Spleen (tissue), 11 donors: ENCODE results near the gene PDXK. TPM values are rescaled to one million over a fixed set of nuclear protein-coding genes. Genes with fewer than 3 reads are reported as not detected.

Experiments
- DNase-seq: peaks from one replicate; pipeline ENCODE4 v3.0.0-alpha.2; 2020
- H3K27ac ChIP-seq, 8 donors: fragments of 200-600 bp; sonication (generic) in 7 of 8; 1 replicate in 4 of 8; 2 replicates in 4 of 8; pipeline versions ENCODE4 v1.5.0 to v1.8.0; 2016 to 2021; ENCODE audit warnings: inconsistent platforms in 4 of 8, mild to moderate bottlenecking in 4 of 8, moderate library complexity in 1 of 8
- H3K27me3 ChIP-seq, 7 donors: fragments of 200-600 bp; sonication (generic) in 6 of 7; replicated peaks in 1 of 7; 1 replicate in 4 of 7; 2 replicates in 3 of 7; pipeline versions ENCODE4 v1.5.0 to v1.8.0; 2016 to 2021; ENCODE audit warnings: inconsistent platforms in 3 of 7, mild to moderate bottlenecking in 1 of 7
- H3K36me3 ChIP-seq, 6 donors: fragments of 200-600 bp; sonication (generic) in 5 of 6; 1 replicate in 4 of 6; 2 replicates in 2 of 6; pipeline versions ENCODE4 v1.5.0 to v1.8.0; 2016 to 2021; ENCODE audit warnings: inconsistent platforms in 2 of 6
- H3K4me1 ChIP-seq, 6 donors: fragments of 200-600 bp; sonication (generic) in 5 of 6; 1 replicate in 3 of 6; 2 replicates in 3 of 6; pipeline versions ENCODE4 v1.5.0 to v1.8.0; 2016 to 2021; ENCODE audit warnings: inconsistent platforms in 3 of 6
- H3K4me3 ChIP-seq, 8 donors: fragments of 200-600 bp; sonication (generic) in 7 of 8; 1 replicate in 4 of 8; 2 replicates in 4 of 8; pipeline versions ENCODE4 v1.5.0 to v1.8.0; 2016 to 2021; ENCODE audit warnings: inconsistent platforms in 4 of 8, mild to moderate bottlenecking in 4 of 8, moderate library complexity in 2 of 8
- H3K9me3 ChIP-seq, 8 donors: fragments of 200-600 bp; sonication (generic) in 7 of 8; 1 replicate in 4 of 8; 2 replicates in 4 of 8; pipeline versions ENCODE4 v1.5.0 to v1.8.0; 2016 to 2021; ENCODE audit warnings: inconsistent platforms in 4 of 8
- POLR2A ChIP-seq, 3 donors: fragments of 450-650 bp; IDR thresholded peaks; one replicate each; pipeline ENCODE4 v1.5.1; 2017; ENCODE audit warnings: antibody characterized with exemption in 3 of 3, mild to moderate bottlenecking in 1 of 3
- POLR2AphosphoS5 ChIP-seq, 3 donors: sonication (generic); formaldehyde crosslinking; IDR thresholded peaks; one replicate each; pipeline ENCODE4 v1.5.1; 2017; ENCODE audit warnings: antibody characterized with exemption in 3 of 3
- WGBS, 5 donors: extraction: QIAGEN DNeasy Blood & Tissue Kit in 3 of 5; methylation state at CpG; one replicate each; pipeline versions ENCODE4 v1.1.5 to v1.1.7; 2013 to 2018; 5-methylcytosine and 5-hydroxymethylcytosine counted together
- intact Hi-C: fragments of 100-400 bp; cut with DNase I; formaldehyde crosslinking; loops from one replicate; pipeline ENCODE4 v1.15.0; 2023; ENCODE audit warnings: low total_unique reads
- polyA plus RNA-seq, 3 donors: library from polyadenylated mRNA; stranded (reverse); fragments of 200-250 nt; gene quantifications; one replicate each; pipeline ENCODE4 v1.2.1, GENCODE V29; 2013
- total RNA-seq, 7 donors: library from RNA; depleted of rRNA in 3 of 7; stranded (reverse); fragments of >200 nt in 3 of 7; fragmentation: NEBNext Ultra II Directional in 4 of 7; extraction: Animal tissue kit (Norgen Biotek cat#: 25700) in 4 of 7; gene quantifications; one replicate each; pipeline versions ENCODE4 v1.1.0 to v1.2.1, GENCODE V29; 2016 to 2021
- TF ChIP-seq, protein P1 (sequence below), 11 experiments: fragments of 200-600 bp in 7 of 11; fragments of 450-650 bp in 4 of 11; sonication (generic) in 4 of 11; IDR thresholded peaks in 8 of 11; conservative IDR thresholded peaks in 3 of 11; 1 replicate in 7 of 11; 2 replicates in 4 of 11; pipeline versions ENCODE4 v1.4.0 to v1.8.0; 2016 to 2021; ENCODE audit warnings: antibody characterized with exemption in 11 of 11, inconsistent platforms in 4 of 11, mild to moderate bottlenecking in 1 of 11
- donor health status: healthy with polysubstance abuse.
- donor health status: DM: no; HTN: no; CAD: no; lungs with moderate emphysema.
- donor health status: DM: no; HTN: no; CAD: no.
- donor health status: Bipolar disorder and iron deficiency.
- donor health status: healthy.
- donor health status: DM: no; HTN: no; CAD: no.
- donor health status: DM: yes; HTN: yes; CAD: no.

Gene PDXK
- total and polyA plus RNA-seq, 10 donors, result 17.9 to 82.9 (median 51.0) TPM

DNA sequence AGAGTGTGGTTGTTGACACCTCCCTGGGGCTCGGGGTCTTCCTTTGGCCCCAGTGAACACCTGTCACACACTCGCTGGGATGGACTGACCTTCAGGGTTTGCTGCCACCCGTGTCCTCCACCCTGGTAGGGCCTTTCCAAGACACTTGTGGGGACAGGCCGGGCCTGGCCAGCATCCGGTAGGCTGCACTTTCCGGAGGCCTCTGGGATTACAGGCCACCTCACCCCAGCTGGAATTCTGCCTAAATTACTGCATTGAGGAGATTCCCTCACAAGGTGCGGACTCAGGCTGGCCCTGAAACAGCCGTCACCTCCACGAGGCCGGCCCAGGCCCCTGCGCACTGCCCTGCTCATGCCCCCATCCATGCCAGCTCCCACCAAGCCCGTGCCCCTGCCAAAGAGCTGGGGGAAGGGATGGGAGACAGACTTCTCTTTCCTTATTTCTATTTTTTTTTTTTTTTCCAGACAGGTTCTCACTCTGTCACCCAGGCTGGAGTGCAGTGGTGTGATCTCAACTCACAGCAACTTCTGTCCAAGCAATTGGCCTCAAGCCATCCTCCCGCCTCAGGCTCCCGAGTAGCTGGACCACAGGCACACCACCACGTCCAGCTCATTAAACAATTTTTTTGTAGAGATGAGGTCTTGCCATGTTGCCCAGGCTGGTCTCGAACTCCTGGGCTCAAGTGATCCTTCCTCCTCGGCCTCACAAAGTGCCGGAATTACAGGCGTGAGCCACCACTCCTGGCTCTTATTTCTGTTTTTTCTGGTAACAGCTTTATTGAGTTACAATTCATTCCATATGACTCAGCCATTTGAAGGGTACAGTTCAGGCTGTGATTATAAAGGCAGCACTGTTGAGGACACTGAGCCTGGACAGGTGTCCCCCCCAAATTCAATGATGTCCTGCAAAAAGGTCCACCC lies 45.9 kb downstream of the PDXK start:
- no peak for DNase-seq
- intact Hi-C loops, result no loop called here

DNA sequence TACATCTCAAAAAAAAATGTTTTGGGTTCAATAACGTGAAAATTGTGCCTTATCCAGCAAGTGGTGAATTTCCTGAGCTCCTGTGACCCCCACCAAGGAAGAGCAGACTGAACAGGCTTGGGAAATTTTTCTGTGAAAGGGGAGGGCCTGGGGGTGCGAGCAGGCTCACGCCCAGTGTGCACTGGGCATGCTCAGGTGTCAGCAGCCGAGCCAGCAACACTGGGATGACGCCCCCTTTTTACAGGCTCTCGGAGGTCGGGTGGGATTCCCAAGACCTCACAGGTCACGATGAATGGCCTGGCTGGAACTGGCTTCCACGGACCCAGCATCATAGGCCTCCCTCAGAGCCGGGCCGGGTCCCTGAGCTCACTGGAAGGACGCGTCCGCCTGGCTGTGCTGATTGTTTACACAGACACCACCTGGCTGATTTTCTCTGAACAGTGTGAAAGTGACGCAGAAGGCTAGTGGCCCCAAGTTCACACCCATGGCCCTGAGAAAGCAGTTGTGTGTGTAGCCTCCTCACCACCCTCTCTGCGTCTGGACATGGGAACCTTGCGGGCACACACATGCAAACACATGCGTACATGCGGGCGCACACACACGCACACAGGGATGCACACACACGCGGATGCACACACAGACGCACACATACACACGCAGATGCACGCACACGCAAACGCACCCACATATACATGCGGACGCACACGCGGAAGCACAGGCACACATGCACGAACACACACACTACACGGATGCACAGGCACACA lies 48.0 kb downstream of the PDXK start:
- whole genome bisulfite sequencing, 5 donors, result 86 to 93% (median 90%) methylated on average over 33 to 34 of the region's 34 CpGs
- H3K36me3 ChIP-seq, result peaks cover 0 to 23% (median 8%) of the 10 kb centered on the region in 6 donors
- H3K4me1 ChIP-seq, result peaks cover 0 to 21% (median 2%) of the 10 kb centered on the region in 6 donors
- no peak for TF ChIP-seq POLR2A (IDR thresholded peaks at IDR 0.05)
- TF ChIP-seq, protein P1, sequence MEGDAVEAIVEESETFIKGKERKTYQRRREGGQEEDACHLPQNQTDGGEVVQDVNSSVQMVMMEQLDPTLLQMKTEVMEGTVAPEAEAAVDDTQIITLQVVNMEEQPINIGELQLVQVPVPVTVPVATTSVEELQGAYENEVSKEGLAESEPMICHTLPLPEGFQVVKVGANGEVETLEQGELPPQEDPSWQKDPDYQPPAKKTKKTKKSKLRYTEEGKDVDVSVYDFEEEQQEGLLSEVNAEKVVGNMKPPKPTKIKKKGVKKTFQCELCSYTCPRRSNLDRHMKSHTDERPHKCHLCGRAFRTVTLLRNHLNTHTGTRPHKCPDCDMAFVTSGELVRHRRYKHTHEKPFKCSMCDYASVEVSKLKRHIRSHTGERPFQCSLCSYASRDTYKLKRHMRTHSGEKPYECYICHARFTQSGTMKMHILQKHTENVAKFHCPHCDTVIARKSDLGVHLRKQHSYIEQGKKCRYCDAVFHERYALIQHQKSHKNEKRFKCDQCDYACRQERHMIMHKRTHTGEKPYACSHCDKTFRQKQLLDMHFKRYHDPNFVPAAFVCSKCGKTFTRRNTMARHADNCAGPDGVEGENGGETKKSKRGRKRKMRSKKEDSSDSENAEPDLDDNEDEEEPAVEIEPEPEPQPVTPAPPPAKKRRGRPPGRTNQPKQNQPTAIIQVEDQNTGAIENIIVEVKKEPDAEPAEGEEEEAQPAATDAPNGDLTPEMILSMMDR (IDR thresholded peaks at IDR 0.05 in 8 of 11, conservative IDR thresholded peaks at IDR 0.05 in 3 of 11), result no peak
- TF ChIP-seq POLR2AphosphoS5 (IDR thresholded peaks at IDR 0.05), result peak in 2 of 3 donors; percentile 38 to 56
- DNase-seq, result no peak
- H3K9me3 ChIP-seq, result no peaks in the 10 kb centered on the region
- no peaks in the 10 kb centered on the region for H3K27me3 ChIP-seq
- intact Hi-C loops, result no loop called here
- no peak overlapping the region for H3K27ac ChIP-seq
- no peak overlapping the region for H3K4me3 ChIP-seq

More for the DNA sequence above, 45.9 kb downstream of the PDXK start:
- 83 to 91% (median 90%) methylated on average over 17 to 19 of the region's 19 CpGs for WGBS, 5 donors
- Histone ChIP-seq H3K36me3 (peaks cover 0 to 44% (median 13%) of the 10 kb centered on the region in 6 donors), H3K27ac (no peak overlapping the region), H3K9me3 (no peaks in the 10 kb centered on the region), H3K4me1 (peaks cover 0 to 13% (median 0%) of the 10 kb centered on the region in 6 donors), H3K27me3 (no peaks in the 10 kb centered on the region), H3K4me3 (no peak overlapping the region)
- TF ChIP-seq POLR2A (IDR thresholded peaks at IDR 0.05) (no peak), POLR2AphosphoS5 (IDR thresholded peaks at IDR 0.05) (peak in 1 of 3 donors; percentile 31)

DNA sequence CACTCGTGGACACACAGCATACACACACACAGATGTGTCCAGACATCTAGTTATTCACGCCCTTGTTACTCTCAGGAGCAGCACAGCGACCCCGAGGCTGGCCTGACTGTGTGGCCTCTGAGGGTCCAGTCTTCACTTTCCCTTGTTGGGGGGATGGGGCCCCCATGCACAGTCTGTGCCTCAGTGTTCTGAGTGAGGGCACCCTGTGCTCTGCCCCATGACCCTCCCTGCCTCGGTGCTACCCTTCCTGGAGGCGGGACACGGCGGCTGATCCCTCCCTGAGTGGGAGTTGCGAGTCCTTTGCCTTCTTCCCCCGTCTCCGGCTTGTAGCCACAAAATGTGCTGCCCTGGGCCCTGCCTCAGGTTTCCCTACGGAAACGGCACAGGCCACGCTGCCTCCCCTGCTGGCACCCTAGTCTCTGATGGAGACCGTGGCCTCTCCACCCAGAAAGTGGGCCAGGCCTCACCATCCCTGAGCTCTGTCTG lies 48.6 kb downstream of the PDXK start:
- H3K4me3 ChIP-seq, result no peak overlapping the region
- H3K4me1 ChIP-seq, result peaks cover 0 to 23% (median 2%) of the 10 kb centered on the region in 6 donors
- 76 to 92% (median 89%) methylated on average over 11 to 15 of the region's 15 CpGs for WGBS, 5 donors
- peaks cover 0 to 20% (median 4%) of the 10 kb centered on the region in 6 donors for H3K36me3 ChIP-seq
- TF ChIP-seq, protein P1 (IDR thresholded peaks at IDR 0.05 in 8 of 11, conservative IDR thresholded peaks at IDR 0.05 in 3 of 11), result no peak
- no peak for TF ChIP-seq POLR2A (IDR thresholded peaks at IDR 0.05)
- no peaks in the 10 kb centered on the region for H3K9me3 ChIP-seq
- H3K27ac ChIP-seq, result no peak overlapping the region
- no peaks in the 10 kb centered on the region for H3K27me3 ChIP-seq
- intact Hi-C loops, result no loop called here
- no peak for DNase-seq

DNA sequence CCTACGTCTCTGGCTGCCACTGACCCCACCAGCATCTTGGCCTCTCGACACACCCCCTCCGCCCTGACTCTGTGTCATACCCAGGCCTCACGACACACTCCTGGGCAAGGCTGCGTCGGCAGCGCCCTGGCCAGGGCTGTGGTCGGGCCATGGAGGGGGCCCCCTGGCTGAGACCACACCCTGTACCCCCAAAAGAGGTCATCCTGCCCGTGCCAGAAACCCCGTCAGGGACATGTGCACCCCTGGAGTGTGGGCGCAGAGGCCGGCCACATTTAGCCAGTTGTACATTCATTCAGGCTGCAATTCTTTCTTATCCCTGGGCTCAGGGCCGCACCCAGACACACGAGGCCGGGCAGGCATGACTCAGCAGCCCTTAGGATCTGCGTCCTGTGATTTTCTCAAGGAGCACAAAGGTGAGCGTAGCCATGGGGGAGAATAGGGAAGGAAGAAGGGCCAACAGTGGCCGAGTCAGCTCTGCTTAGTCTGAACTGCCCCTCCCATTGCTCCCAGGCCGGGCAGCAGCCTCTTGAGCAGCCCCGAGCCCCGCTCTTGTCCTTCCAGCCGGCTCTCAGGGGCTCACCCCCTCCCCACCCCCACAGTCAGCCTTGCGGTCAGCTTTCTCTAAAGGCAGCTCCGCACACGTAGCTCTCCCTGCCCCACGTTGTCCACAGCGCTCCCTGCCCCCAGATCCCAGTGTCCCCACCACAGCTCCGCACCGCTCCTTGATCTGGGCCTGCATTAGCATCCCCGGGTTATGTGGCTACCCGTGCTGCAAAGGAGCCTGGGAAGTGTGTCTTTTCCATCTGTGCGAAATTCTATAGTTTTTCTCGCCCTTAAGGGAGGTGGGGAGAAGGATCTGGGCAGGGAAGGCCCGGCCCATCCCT lies 49.3 kb downstream of the PDXK start:
- Histone ChIP-seq H3K4me3 (no peak overlapping the region), H3K27me3 (no peaks in the 10 kb centered on the region), H3K4me1 (peaks cover 0 to 29% (median 2%) of the 10 kb centered on the region in 6 donors), H3K36me3 (peaks cover 0 to 20% (median 5%) of the 10 kb centered on the region in 6 donors), H3K27ac (no peak overlapping the region), H3K9me3 (no peaks in the 10 kb centered on the region)
- WGBS, 5 donors, result 63 to 75% (median 64%) methylated on average over 30 to 34 of the region's 34 CpGs
- TF ChIP-seq POLR2A (IDR thresholded peaks at IDR 0.05) (no peak), POLR2AphosphoS5 (IDR thresholded peaks at IDR 0.05) (peak in 1 of 3 donors; percentile 2)
- no peak for DNase-seq
- intact Hi-C loops, result no loop called here
